GM12878 (cell line): ENCODE data around the gene ARHGEF26. TPM values are rescaled to one million over a fixed set of nuclear protein-coding genes. Genes with fewer than 3 reads are reported as not detected.

Experiments
- ATAC-seq: fragments of 200-7000 bp; cut with Tn5 transposase; 3 replicates; pipeline ENCODE4 v1.9.1; 2020; ENCODE audit warnings: mild to moderate bottlenecking, moderate library complexity
- BruUV-seq: library from RNA; stranded (reverse); fragments of 400-500 nt; replicated peaks from 2 replicates; lab custom pipeline; 2021; lab: Mats Ljungman, UMichigan
- CTCF ChIA-PET: fragments of 300-600 bp; sonication (Branson Sonifier 250); formaldehyde crosslinking; extraction: SDS; loops from one replicate; lab custom pipeline; 2021; ENCODE audit warnings: inconsistent platforms; lab: Yijun Ruan, JAX
- POLR2A ChIA-PET: fragments of 350-600 bp; formaldehyde crosslinking; extraction: SDS; loops from one replicate; lab custom pipeline; 2021; ENCODE audit warnings: inconsistent platforms; lab: Charles Lee
- RAD21 ChIA-PET: fragments of 300-600 bp; sonication (Branson Sonifier 250); formaldehyde crosslinking; loops from one replicate; lab custom pipeline; 2023; ENCODE audit warnings: antibody characterized with exemption; ENCODE audit not compliant: unreplicated experiment; lab: Charles Lee
- SMC1A ChIA-PET: fragments of 300-600 bp; sonication (Branson Sonifier 250); formaldehyde crosslinking; loops from one replicate; lab custom pipeline; 2023; ENCODE audit not compliant: unreplicated experiment, uncharacterized antibody; lab: Charles Lee
- DNase-seq: peaks from one replicate; pipeline ENCODE4 v3.0.0-alpha.2; 2011; ENCODE audit warnings: low read depth, low spot score
- FAIRE-seq: peaks from 3 replicates; lab custom pipeline; 2011; peaks lifted over from hg19 to GRCh38; lab: Jason Lieb, UNC
- H2AFZ ChIP-seq: 2 replicates; pipeline ENCODE4 v1.6.0; 2011; ENCODE audit warnings: low read depth, low read length, control low read depth; ENCODE audit not compliant: control insufficient read depth
- H3K27ac ChIP-seq: 2 replicates; pipeline ENCODE4 v1.5.1; 2011; ENCODE audit warnings: control low read depth; ENCODE audit not compliant: control insufficient read depth, insufficient read depth
- H3K27me3 ChIP-seq, 2 experiments: replicated peaks in 1 of 2; 2 replicates each; pipeline versions ENCODE4 v1.6.0 to v1.6.1; 2011; ENCODE audit warnings: low read length in 1 of 2; ENCODE audit not compliant: control insufficient read depth in 2 of 2, insufficient read depth in 2 of 2
- H3K36me3 ChIP-seq, 2 experiments: 2 replicates each; pipeline ENCODE4 v1.5.1; 2011; ENCODE audit warnings: low read length in 1 of 2; ENCODE audit not compliant: control insufficient read depth in 2 of 2, insufficient read depth in 2 of 2
- H3K4me1 ChIP-seq: 2 replicates; pipeline ENCODE4 v1.6.1; 2011; ENCODE audit warnings: mild to moderate bottlenecking, low read length, moderate library complexity, mixed read lengths; ENCODE audit not compliant: control insufficient read depth, insufficient read depth
- H3K4me2 ChIP-seq: 2 replicates; pipeline ENCODE4 v1.6.0; 2011; ENCODE audit warnings: control low read depth; ENCODE audit not compliant: control insufficient read depth, insufficient read depth
- H3K4me3 ChIP-seq: fragments of 200-600 bp; sonication (generic); 2 replicates; pipeline ENCODE4 v1.5.1; 2016
- H3K79me2 ChIP-seq: 2 replicates; pipeline ENCODE4 v1.6.0; 2011; ENCODE audit warnings: low read length; ENCODE audit not compliant: control insufficient read depth, insufficient read depth
- H3K9ac ChIP-seq: 2 replicates; pipeline ENCODE4 v1.8.0; 2011; ENCODE audit warnings: low read length, control low read depth, mixed read lengths; ENCODE audit not compliant: control insufficient read depth, insufficient read depth
- H3K9me3 ChIP-seq: replicated peaks from 3 replicates; pipeline ENCODE4 v1.5.1; 2011; ENCODE audit warnings: mild to moderate bottlenecking, low read length; ENCODE audit not compliant: control insufficient read depth, insufficient read depth
- H4K20me1 ChIP-seq: 2 replicates; pipeline ENCODE4 v1.6.0; 2011; ENCODE audit not compliant: control insufficient read depth, insufficient read depth
- BCL11A ChIP-seq: IDR thresholded peaks from 2 replicates; pipeline ENCODE4 v1.6.1; 2011; ENCODE audit warnings: low read depth, low read length
- CHD2 ChIP-seq: IDR thresholded peaks from 2 replicates; pipeline ENCODE4 v1.6.1; 2011; ENCODE audit warnings: low read depth, low read length, improper control_type of control experiment, borderline replicate concordance
- EGR1 ChIP-seq, 2 experiments: IDR thresholded peaks; 1 replicate in 1 of 2; 2 replicates in 1 of 2; pipeline ENCODE4 v1.6.1; 2011 to 2012; ENCODE audit warnings: low read depth in 2 of 2, low read length in 2 of 2, borderline replicate concordance in 1 of 2, mild to moderate bottlenecking in 1 of 2, moderate library complexity in 1 of 2
- HCFC1 ChIP-seq: fragments of 150-350 bp; IDR thresholded peaks from 2 replicates; pipeline ENCODE4 v1.6.1; 2014; ENCODE audit warnings: low read length
- HDAC2 ChIP-seq: fragments of 200-600 bp; sonication (generic); IDR thresholded peaks from 2 replicates; pipeline ENCODE4 v1.6.1; 2017
- KAT2A ChIP-seq: conservative IDR thresholded peaks from 2 replicates; pipeline ENCODE4 v1.6.1; 2011; ENCODE audit warnings: low read depth, low read length; ENCODE audit not compliant: control insufficient read depth
- KLF5 ChIP-seq: fragments of 450-650 bp; IDR thresholded peaks from 2 replicates; pipeline ENCODE4 v1.6.1; 2014; ENCODE audit warnings: mild to moderate bottlenecking; ENCODE audit not compliant: partially characterized antibody
- MEF2B ChIP-seq: fragments of 450-650 bp; IDR thresholded peaks from 2 replicates; pipeline ENCODE4 v1.6.1; 2018; ENCODE audit warnings: mild to moderate bottlenecking, moderate library complexity; ENCODE audit not compliant: partially characterized antibody, poor library complexity, severe bottlenecking
- NR2F1 ChIP-seq: fragments of 450-650 bp; conservative IDR thresholded peaks from 2 replicates; pipeline ENCODE4 v1.6.1; 2017; ENCODE audit warnings: mild to moderate bottlenecking
- PML ChIP-seq: IDR thresholded peaks from 2 replicates; pipeline ENCODE4 v1.6.1; 2012; ENCODE audit warnings: low read length, inconsistent platforms
- SIX5 ChIP-seq: IDR thresholded peaks from 2 replicates; pipeline ENCODE4 v1.6.1; 2011; ENCODE audit warnings: mild to moderate bottlenecking, low read depth, low read length, moderate library complexity; ENCODE audit not compliant: severe bottlenecking
- SP1 ChIP-seq: IDR thresholded peaks from one replicate; pipeline ENCODE4 v1.6.1; 2011; ENCODE audit warnings: low read depth, low read length
- STAT3 ChIP-seq: IDR thresholded peaks from 2 replicates; pipeline ENCODE4 v1.6.1; 2011; ENCODE audit warnings: low read depth, low read length, improper control_type of control experiment
- TCF12 ChIP-seq: IDR thresholded peaks from 2 replicates; pipeline ENCODE4 v1.6.1; 2011; ENCODE audit warnings: low read depth, mild to moderate bottlenecking, low read length
- ZNF24 ChIP-seq: fragments of 450-650 bp; IDR thresholded peaks from 2 replicates; pipeline ENCODE4 v1.6.1; 2017; ENCODE audit warnings: antibody characterized with exemption, mild to moderate bottlenecking
- ZNF274 ChIP-seq: IDR thresholded peaks from one replicate; pipeline ENCODE4 v1.8.0; 2011; ENCODE audit not compliant: insufficient read length, insufficient read depth
- ZZZ3 ChIP-seq: IDR thresholded peaks from 2 replicates; pipeline ENCODE4 v1.6.1; 2011; ENCODE audit warnings: low read depth; ENCODE audit not compliant: control insufficient read depth, insufficient read length
- WGBS: methylation state at CpG from one replicate; pipeline ENCODE4 v1.1.6; 2016; ENCODE audit warnings: low lambda C conversion rate; ENCODE audit not compliant: insufficient replicate concordance, insufficient coverage; ENCODE audit errors: missing lambda C conversion rate; 5-methylcytosine and 5-hydroxymethylcytosine counted together
- in situ Hi-C: fragments of 300-500 bp; cut with MboI; formaldehyde crosslinking; loops from 9 replicates; pipeline ENCODE4 v1.14.3; 2018; ENCODE audit warnings: mixed read lengths
- intact Hi-C: fragments of 100-400 bp; cut with micrococcal nuclease; formaldehyde crosslinking; loops from one replicate; pipeline ENCODE4 v1.14.2; 2022; ENCODE audit not compliant: unreplicated experiment
- polyA plus RNA-seq, 11 experiments: library from polyadenylated mRNA; depleted of rRNA in 4 of 11; unstranded in 6 of 11; stranded (reverse) in 5 of 11; fragments of >200 nt; fragmentation: Nextera tagmentation in 4 of 11; fragmentation: Illumina TruSeq in 1 of 11; extraction: Ambion mirVana in 4 of 11; extraction: Trizol in 1 of 11; gene quantifications; 1 replicate in 1 of 11; 2 replicates in 10 of 11; pipeline versions ENCODE4 v1.2.1 to v1.2.3, GENCODE V29; 2011 to 2016; ENCODE audit warnings: inconsistent platforms in 2 of 11, missing spikeins in 2 of 11, low read depth in 1 of 11
- total RNA-seq, 4 experiments: library from RNA; depleted of rRNA in 3 of 4; stranded (reverse); fragments of >200 nt in 3 of 4; fragmentation: Illumina TruSeq in 1 of 4; extraction: Trizol in 1 of 4; gene quantifications; 2 replicates each; pipeline versions ENCODE4 v1.2.1 to v1.2.3, GENCODE V29; 2013 to 2021
- TF ChIP-seq, protein P1 (sequence below): fragments of 450-650 bp; IDR thresholded peaks from 2 replicates; pipeline ENCODE4 v1.6.1; 2014; ENCODE audit warnings: mild to moderate bottlenecking
- TF ChIP-seq, protein P2 (sequence below): fragments of 450-650 bp; IDR thresholded peaks from 2 replicates; pipeline ENCODE4 v1.6.1; 2017; ENCODE audit warnings: mild to moderate bottlenecking, moderate library complexity

ARHGEF26 gene
- total and polyA plus RNA-seq, 10 of the 15 experiments (the other 5 are each of a cell fraction or from before 2014, with no cell fraction given) = 0.02 to 0.47 (median 0.05) TPM; not detected in 1

DNA sequence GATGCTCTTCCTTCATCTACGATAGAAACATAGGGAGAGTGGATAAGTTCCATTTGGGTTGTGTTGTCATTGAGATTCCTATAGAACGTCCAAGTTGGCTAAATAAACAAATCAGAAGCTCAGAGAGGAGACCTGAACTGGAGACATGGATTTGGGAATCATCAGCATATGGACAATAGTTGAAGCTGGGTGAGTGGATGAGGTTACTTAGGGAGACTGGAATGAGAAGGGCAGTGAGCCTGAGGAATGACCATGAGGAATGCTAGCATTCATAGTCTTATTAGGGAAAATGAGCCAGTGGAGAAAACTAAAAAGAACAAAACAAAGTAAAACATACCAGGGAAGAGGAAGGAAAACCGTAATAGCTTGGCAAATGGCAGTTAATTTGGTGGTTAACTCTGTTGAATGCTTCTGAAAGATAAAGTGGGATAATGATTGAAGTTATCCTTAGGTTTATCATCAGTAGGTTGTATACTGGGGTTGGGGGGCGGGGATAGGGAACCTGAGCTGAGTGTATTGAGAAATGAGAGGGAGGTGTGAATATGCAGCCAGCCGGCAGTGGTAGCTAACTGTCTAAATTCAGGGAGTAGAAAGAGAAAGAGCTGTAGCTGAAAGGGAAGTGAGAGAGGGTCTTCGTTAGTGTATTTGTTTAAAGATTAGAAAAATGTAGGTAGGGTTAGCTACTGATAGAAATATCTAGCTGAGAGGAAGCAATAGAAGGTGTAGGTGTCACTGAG is 74.6 kb downstream of the ARHGEF26 start:
- no TSS peak for BruUV-seq
- DNase-seq = no peak
- Histone ChIP-seq H4K20me1 (no peaks in the 10 kb centered on the region), H3K27ac (no peak overlapping the region), H3K36me3 (no peaks in the 10 kb centered on the region), H3K79me2 (no peaks in the 10 kb centered on the region), H3K4me3 (no peak overlapping the region), H3K9me3 (no peaks in the 10 kb centered on the region), H3K9ac (no peak overlapping the region), H2AFZ (no peak overlapping the region), H3K4me2 (no peak overlapping the region), H3K27me3 (no peaks in the 10 kb centered on the region), H3K4me1 (no peaks in the 10 kb centered on the region)
- intact Hi-C loops (no loop called here), in situ Hi-C loops (no loop called here)
- no peak for TF ChIP-seq SP1
- TF ChIP-seq HCFC1 = no peak
- TF ChIP-seq CHD2 = no peak
- no peak for TF ChIP-seq ZZZ3
- TF ChIP-seq TCF12 = no peak
- no peak for TF ChIP-seq MEF2B
- no peak for TF ChIP-seq PML
- TF ChIP-seq NR2F1 = no peak
- TF ChIP-seq KLF5 = no peak
- TF ChIP-seq SIX5 = no peak
- TF ChIP-seq STAT3 = no peak
- no peak for TF ChIP-seq HDAC2
- TF ChIP-seq EGR1 (IDR thresholded peaks at IDR 0.05; ENCODE audit: borderline replicate concordance in 1 of 2, low read depth in 2 of 2, low read length in 2 of 2) = no peak
- TF ChIP-seq ZNF24 = no peak
- TF ChIP-seq KAT2A = no peak
- TF ChIP-seq ZNF274 = no peak
- TF ChIP-seq, protein P1, sequence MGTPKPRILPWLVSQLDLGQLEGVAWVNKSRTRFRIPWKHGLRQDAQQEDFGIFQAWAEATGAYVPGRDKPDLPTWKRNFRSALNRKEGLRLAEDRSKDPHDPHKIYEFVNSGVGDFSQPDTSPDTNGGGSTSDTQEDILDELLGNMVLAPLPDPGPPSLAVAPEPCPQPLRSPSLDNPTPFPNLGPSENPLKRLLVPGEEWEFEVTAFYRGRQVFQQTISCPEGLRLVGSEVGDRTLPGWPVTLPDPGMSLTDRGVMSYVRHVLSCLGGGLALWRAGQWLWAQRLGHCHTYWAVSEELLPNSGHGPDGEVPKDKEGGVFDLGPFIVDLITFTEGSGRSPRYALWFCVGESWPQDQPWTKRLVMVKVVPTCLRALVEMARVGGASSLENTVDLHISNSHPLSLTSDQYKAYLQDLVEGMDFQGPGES = no peak
- TF ChIP-seq BCL11A = no peak
- TF ChIP-seq, protein P2, sequence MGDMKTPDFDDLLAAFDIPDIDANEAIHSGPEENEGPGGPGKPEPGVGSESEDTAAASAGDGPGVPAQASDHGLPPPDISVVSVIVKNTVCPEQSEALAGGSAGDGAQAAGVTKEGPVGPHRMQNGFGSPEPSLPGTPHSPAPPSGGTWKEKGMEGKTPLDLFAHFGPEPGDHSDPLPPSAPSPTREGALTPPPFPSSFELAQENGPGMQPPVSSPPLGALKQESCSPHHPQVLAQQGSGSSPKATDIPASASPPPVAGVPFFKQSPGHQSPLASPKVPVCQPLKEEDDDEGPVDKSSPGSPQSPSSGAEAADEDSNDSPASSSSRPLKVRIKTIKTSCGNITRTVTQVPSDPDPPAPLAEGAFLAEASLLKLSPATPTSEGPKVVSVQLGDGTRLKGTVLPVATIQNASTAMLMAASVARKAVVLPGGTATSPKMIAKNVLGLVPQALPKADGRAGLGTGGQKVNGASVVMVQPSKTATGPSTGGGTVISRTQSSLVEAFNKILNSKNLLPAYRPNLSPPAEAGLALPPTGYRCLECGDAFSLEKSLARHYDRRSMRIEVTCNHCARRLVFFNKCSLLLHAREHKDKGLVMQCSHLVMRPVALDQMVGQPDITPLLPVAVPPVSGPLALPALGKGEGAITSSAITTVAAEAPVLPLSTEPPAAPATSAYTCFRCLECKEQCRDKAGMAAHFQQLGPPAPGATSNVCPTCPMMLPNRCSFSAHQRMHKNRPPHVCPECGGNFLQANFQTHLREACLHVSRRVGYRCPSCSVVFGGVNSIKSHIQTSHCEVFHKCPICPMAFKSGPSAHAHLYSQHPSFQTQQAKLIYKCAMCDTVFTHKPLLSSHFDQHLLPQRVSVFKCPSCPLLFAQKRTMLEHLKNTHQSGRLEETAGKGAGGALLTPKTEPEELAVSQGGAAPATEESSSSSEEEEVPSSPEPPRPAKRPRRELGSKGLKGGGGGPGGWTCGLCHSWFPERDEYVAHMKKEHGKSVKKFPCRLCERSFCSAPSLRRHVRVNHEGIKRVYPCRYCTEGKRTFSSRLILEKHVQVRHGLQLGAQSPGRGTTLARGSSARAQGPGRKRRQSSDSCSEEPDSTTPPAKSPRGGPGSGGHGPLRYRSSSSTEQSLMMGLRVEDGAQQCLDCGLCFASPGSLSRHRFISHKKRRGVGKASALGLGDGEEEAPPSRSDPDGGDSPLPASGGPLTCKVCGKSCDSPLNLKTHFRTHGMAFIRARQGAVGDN = no peak
- POLR2A ChIA-PET = no interaction called here
- RAD21 ChIA-PET = no interaction called here
- 19% methylated on average over 6 of the region's 6 CpGs for WGBS
- no peak for FAIRE-seq
- SMC1A ChIA-PET = interaction anchor here (0.7 kb wide), 1 partner anchor 977 kb away, joined by 3 read pairs; no protein-coding TSS in a partner anchor
- CTCF ChIA-PET = no interaction called here
- no peak for ATAC-seq
